NK-92 (cell line): ENCODE measurements around the gene LPCAT2.
"Not testable (repeated sequence)": the region's sequence is repeated elsewhere in the genome, so short reads cannot be mapped to it uniquely, and the experiment has no call there.

Experiments used
- DNase-seq: peaks from one replicate; lab custom pipeline; 2025; ENCODE audit not compliant: unreplicated experiment; lab: John Stamatoyannopoulos, UW

LPCAT2 gene

DNA sequence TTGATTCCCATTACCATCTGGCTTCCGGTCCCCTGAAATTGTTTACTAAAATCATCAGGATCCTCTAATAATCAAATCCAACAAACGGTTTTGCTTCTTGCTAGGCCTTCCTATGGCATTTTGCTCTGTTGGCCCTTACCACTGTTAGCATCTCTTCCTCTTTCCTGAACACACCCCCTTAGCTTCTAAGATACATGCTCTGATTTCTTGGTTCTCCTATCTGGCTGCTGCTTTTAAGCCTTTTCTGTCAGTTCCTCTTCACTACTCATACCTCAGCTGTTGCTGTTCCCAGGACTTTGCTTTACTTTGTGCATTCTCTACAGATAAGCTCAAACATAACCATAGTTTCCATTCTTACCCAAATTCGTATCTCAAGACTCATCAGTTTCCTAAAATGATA, 69.0 kb downstream of the LPCAT2 start:
- no peak for DNase-seq

DNA sequence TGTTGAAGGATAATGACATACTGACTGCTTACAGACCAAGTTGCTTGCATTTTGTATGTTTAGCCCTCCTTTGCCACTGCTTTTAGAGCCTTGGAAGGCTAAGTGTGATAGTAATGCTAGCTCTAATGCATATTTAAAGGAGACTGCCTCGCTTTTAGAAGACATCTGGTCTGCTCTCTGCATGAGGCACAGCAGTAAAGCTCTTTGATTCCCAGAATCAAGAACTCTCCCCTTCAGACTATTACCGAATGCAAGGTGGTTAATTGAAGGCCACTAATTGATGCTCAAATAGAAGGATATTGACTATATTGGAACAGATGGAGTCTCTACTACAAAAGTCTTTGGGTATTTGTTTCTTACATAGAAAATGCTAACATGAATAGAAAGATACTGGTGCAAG, 76.8 kb downstream of the LPCAT2 start:
- no peak for DNase-seq

DNA sequence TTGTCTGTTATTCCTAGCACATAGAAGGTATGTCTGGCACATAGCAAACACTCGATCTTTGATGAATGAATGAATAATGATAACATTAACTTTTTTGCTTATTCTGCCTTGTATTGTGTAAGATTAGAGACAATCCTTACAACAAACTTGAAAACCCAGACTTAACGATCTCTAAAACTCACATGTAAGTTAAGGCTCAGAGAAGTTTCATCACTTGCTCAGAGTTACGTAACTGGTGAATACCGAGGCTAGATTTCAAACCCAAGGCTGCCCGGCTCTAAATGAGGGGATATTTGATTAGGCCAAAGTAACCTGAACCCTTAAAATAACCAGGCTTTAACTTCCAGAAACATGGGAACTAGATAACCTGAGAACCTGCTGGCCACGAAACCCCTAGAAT, 79.9 kb downstream of the LPCAT2 start:
- DNase-seq, result no peak

DNA sequence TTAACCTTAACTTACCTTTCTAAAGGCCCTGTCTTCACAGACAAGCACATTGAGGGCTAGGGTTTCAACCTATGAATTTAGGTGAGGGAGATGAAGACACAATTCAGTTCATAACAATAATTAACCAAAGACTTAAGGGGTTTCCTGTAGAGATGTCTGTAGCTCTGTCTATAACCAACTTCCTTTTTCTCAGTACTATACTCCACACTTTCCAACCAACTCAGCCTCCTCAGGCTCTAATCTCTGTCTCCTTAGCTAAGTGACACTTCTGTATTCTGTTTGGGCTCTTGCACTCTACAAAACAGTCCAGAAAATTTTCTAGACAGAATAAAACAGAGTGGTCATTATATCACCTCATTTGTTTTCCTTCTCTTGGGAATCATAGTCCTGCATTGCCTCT, 83.4 kb downstream of the LPCAT2 start:
- DNase-seq, result no peak

DNA sequence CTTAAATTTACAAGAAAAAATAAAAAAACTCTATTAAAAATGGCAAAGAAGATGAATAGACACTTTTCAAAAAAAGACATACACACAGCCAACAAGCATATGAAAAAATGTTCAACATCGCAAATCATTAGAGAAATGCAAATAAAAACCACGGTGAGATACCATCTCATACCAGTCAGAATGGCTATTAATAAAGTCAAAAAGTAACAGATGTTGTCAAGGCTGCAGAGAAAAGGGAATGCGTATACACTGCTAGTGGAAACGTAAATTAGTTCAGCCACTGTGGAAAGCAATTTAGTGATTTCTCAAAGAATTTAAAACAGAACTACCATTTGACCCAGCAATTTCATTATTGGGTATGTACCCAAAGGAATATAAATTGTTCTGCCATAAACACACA, 89.1 kb downstream of the LPCAT2 start:
- no peak for DNase-seq

DNA sequence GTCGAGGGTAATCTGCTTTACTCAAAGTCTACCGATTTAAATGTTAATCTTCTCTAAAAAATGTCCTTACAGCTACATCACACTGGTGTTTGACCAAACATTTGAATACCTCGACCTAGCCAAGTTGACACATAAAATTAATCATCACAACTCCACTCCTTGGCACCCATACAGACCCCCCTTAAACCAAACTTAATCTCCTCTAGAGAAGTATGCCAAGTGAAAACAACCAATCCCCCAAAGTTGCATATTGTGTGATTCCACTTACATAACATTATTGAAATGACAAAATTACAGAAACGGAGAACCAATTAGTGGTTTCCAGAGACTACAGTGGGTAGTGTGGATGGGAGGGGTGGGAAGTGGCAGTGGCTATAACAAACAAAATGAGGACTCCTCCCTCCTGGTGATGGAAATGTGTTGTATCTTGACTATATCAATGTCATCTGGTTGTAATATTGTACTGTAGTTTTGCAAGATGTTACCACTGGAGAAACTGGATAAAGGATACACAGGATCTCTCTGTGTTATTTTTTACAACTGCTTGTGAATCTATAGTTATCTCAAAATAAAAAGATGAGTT, 97.0 kb downstream of the LPCAT2 start:
- DNase-seq, result no peak

DNA sequence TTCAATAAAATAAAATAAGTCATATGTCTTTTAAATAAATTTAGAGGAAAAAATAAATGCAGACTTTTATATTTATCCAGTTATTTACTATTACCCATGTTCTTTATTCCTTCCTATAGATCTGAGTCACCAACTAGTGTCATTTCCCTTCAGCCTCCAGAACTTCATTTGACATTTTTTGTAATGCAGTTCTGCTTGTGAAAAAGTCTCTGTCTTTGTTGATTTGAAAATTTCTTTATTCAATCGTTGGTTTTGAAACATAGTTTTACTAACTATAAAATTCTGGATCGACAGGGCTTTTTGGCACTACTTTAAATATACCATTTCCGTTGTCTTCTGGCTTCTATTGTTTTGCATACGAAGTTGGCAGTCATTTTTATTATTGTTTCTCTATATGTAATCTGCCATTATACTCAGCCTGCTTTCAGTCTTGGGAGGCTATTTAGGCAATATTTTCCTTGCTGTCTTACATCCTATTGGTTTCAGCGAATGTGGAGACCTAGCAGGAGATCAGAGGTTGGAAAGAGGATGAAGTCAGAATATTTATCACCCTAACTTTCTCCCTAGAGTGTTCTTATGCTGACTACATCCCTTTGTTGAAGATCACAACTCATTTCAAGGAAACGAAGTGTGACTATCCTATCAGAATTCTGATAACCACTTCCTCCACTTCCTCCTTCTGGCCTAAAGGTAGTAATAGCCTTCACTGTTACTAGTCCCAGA, 104.9 kb downstream of the LPCAT2 start:
- no peak for DNase-seq

DNA sequence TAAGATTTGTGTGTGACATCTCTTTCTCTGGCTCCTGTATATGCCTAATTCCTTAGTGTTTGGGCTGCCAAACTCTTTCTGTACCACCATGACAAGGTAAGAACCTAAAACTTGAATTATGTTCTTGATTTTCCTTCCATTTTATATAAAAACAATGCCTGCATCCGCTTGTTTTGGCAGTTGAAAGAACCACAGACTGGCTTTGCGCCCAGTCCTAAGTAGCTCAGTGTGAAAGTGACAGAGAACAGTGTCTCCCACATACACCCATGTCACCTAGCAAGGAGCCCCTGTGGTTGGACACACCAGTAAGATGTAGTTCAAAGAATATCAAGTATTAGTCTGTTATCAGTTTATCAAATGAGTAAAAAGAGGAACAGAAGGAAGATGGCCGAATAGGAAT, 106.2 kb downstream of the LPCAT2 start:
- DNase-seq, result no peak

DNA sequence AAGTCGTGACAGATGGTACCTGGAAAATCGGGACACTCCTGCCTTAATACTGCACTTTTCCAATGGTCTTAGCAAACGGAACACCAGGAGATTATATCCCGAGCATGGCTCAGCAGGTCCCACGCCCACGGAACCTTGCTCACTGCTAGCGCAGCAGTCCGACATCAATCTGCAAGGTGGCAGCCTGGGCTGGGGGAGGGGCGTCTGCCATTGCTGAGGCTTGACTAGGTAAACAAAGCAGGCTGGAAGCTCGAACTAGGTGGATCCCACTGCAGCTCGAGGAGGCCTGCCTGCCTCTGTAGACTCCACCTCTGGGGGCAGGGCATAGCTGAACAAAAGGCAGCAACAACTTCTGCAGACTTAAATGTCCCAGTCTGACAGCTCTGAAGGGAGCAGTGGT, 106.8 kb downstream of the LPCAT2 start:
- not testable (repeated sequence) for DNase-seq

DNA sequence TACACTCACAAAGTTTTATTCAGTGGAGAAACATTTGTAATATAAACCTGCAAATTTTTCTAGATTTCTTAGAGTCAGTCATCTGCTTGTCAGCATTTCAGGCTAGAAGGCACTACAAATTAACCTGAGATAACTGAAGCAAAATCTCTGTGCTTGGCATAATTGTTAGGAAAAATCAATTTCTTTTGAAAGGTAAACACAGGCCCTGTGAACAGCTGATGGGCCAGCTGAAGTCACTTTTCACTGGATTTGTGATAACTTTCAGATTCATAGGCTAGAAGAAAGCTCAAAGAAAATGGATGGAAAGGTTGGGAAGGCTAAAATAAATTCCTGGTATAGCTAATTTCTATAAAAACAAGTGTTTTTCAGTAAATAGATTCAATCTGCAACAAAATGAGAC, 112.9 kb downstream of the LPCAT2 start:
- no peak for DNase-seq

DNA sequence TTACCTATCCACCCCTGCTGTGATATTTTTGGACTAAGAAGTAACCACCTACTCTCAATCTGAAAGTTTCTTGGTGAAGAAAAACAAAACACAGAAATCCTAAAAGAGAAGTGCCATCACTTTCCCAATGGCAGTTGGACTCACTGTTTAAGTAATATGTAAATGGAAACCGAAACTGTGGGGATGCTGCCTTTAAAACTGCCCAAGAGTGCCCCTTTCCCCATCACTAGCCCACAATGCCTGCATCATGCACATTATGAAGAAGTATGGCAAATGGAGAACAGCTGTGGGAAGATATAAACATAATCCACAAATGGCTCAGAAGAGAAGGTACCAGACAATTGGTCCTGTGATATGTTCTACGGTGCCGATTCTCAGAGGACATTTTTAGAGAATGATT, 113.4 kb downstream of the LPCAT2 start:
- no peak for DNase-seq

DNA sequence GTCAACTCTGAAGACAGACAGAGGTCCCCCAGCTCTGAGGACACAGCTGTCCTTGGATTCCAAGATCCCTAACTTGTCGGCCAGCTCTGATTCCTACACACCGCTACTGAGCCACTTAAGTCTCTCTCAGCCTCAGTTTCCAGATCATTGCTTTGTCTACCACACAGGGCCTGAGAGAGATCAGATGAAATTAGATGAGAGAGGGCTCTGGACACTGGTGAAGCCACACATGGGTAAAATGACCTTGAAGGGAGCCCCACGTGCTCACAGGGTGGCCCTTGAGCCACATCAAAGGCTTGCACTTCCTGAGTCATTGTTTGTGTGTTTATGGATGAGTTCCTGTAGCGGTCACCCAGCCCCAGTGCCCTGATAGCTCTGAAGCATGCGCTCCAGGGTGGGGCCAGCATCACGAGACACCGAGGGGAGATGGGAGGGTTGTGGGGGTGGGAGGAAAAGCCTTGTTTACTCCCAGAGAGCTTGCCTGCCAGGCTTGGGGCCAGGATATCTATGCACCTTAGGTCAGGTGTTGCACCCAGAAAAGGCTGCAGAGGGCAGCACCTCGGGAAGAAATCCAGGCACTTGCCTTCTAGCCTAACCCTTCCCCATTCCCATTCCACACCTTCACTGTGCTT, 114.2 kb downstream of the LPCAT2 start:
- no peak for DNase-seq

DNA sequence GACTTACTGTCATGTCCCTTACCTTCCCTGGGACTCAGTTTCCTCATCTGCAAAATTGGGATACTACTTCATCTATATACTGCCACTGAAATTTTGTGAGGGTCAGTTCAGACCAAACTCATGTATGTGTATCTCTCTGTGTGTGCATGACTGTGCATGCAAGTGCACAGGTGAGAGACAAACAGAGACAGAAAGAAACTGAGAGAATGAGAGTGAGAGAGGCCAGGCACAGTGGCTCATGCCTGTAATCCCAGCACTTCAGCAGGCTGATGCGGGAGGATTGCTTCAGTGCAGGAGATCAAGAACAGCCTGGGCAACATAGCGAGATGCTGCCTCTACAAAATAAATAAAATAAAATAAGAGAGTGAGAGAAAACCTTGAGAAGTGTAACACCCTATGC, 114.8 kb downstream of the LPCAT2 start:
- no peak for DNase-seq

DNA sequence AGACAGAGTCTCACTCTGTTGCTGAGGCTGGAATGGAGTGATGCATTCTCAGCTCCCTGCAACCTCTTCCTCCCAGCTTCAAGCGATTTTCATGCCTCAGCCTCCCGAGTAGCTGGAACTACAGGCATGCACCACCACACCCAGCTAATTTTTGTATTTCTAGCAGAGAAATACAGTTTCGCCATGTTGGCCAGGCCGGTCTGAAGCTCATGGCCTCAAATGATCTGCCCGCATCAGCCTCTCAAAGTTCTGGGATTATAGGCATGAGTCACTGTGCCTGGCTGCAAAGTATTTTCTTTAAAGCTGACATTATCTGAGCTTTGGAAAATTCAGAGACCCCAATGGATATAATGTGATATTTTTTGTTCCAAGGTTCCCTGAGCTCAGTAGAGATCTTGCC, 115.8 kb downstream of the LPCAT2 start:
- DNase-seq, result no peak

DNA sequence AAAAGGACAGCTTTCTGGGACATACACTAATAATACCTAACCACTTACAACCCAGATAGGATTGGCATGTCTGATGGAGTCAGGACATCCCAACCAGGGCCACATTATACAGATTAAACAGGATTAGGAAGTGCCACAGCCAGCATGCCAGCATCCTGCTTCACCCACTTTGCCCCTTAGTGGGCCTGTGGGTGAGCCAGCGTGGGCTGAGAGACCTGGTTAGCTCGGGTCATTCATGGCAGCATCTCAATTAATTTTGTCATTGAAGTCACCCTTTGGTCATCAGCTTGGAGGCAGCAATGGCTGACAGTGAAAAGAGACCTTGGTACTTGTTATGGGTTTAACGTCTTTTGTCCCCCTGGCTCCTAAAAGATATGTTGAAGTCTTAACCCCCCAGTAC, 117.0 kb downstream of the LPCAT2 start:
- no peak for DNase-seq

DNA sequence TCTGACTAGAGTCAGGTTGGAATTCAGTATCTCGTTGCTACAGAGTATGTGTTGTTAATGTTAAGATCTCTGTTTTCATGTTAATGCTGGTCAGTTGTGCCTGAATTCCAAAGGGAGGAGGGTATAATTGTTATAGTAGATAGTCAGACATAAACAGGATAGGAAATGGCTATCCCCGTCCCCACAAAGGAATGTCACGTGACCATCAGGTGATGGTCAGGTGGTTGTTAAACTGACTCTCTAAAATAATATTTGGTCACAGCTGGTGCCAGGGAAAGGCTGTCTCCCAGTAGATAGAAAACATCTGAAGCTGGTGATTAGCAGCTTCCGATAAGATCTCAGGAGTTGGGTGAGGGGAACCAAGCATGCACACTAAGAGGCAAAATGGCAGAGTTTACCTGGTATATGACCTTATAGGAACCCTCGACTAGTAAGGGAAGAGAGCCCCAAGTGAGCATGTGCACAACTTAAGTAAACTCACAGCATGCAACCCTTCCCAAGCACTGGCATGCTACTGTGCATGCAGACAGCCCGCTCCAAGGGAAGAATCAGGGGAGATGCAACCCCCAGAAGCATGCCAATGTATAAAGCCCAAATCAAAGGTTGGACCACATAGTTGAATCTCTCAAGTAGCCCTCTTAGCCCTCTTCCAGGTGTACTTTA, 119.6 kb downstream of the LPCAT2 start:
- no peak for DNase-seq

DNA sequence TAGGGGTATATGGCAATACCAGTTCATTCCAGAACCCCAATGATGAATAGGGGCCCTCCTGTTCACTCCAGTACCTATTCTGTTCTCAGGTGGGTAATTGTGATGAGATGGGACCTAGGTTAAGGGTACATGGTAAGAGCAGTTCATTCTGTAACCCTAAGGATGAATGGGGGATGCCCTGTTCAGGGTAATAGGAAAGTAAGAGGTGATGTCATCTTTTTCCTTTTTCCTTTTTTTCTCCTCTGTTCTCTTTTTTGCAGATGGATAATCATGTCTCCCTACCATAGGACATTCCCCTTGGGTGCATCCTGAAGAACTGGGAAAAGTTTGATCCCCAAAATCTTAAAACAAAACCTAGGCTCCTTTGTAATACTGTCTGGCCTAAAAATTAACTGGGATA, 121.9 kb downstream of the LPCAT2 start:
- DNase-seq, result no peak

DNA sequence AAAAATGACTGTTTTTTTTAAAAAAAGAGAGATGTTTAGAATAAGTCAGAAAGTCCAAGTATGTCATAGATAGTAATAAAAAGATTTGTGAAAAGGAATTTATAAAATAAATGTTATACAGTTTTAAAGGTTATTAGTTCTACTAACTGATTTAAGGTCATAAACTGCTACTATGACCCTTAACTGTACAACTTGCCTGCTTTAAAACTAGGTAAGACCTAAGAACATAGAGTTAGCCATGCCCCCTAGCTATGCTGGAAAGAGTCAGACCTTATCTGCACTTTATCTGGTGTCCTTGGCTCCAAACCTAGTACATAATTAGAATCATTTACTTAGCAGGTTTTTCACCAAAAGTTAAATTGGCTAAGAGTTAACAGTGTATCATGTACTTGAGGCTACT, 123.4 kb downstream of the LPCAT2 start:
- DNase-seq, result no peak

DNA sequence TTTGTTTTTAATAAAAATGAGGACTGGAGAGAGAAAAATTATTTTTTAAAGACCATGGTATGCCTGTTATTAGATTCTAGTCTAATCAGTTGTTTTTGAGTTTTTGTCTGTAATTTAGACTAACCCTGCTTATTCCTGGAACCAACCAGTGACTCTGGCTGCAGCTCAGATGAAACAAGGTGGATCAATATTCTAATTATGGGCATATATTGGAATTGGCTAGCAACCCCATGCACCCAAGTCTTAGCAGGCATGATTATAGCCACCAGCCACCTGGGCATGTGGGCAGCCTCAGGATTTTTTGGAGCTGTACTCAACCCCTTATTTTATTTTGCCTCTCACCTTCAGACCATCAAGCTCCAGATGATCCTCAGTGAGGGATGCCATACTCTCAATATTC, 125.3 kb downstream of the LPCAT2 start:
- DNase-seq, result no peak
